ENCODE measurements around the gene FAM53C.
"Not testable (repeated sequence)": the region's sequence is repeated elsewhere in the genome, so short reads cannot be mapped to it uniquely, and the experiment has no call there.

Gene FAM53C

DNA sequence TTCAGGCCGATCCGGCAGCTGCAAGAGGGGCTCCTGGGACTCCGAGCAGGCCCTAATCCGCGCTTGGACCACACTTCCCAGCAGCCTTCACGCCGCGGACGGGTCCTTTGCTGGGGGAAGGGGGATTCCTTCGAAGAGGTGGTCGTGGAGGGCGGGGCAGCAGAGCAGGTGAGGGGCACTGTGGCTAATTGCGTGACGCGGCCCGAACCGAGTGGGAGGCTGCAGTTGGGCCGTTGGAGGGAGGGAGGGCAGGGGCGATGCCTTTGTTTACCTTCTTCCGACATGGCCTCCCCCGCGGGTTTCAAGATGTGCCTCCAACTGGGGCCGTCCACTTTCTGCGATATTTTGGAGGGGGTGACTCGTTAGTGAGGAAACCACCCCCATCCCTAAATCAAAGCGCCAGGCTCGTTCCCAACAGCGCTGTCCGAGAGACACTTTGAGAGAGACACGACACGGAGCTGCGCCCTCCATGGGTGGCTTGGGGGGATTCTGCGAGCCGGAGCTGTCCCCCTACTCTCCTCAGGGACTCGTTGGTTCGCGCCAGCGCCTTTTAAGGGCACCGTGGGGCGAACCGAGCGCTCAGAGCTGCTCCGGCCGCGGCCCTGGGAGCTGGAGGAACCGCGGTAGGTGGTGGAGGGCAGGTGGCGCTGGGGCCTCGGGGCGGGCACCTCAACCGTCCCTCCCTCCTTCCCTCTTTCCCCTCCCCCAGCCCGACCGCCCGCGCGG is at the start of gene FAM53C:
Gene FAM53C (plus strand): TSS at position 582 of the 726 bp plus-strand sequence. CDS start 3,070 bp downstream, outside the sequence.
- peak; percentile 96 for DNase-seq

- no peak for DNase-seq
Observed at GRCh38 chr5:138289296-138289695, 48.8 kb upstream of the FAM53C start.

GRCh38 chr5:138303372-138303771 is 34.7 kb upstream of the FAM53C start:
- DNase-seq: no peak

- DNase-seq: no peak
Observed at GRCh38 chr5:138305797-138306196, 32.3 kb upstream of the FAM53C start.

DNA sequence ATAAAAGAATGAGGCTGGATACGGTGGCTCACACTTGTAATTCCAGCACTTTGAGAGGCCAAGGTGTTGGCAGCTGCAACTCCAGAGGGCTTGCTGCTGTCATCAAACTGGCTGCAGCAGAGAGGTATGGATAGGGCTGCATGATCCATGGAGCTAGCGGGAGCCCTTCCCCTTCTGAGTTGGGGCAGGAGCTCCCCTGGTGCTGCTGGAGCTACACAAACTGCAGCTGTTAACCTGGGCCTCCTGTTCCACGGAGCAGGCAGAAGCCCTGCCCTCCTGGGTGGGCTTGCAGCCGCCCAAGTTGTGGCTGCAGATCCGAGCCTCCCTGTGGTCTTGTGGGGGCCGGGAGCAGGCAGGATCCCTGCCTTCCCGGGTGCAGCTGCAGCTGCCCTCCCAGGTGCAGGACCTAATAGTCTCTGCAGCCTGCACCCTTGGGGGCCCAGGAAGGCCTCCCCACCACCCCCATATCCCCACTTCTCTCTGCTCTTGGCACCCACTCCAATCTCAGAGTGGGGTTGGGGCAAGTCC is 22.3 kb upstream of the FAM53C start:
- no peak for DNase-seq

DNA sequence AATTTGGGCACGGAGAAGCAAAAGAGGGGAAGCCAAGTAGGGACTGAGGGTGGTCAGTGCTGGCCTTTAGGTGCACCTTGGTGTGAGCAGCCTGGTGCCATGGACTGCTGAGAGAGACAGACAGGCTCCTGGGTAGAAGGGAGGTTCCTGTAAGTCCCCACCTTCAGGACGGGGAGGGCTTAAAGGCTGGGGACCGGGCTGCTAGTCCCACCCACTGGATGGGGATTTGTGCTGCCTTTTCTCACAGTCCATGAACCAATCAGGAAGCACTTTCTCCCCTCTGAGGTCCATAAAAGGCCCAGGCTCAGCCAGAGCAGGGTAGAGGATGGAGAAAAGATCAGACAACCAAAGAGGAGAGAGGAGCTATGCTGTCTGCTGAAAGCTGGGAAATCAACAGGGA is 21.7 kb upstream of the FAM53C start:
- no peak for DNase-seq

- DNase-seq: not testable (repeated sequence)
Observed at GRCh38 chr5:138318211-138318610, 19.9 kb upstream of the FAM53C start.

GRCh38 chr5:138330813-138331448 is 7.1 kb upstream of the FAM53C start:
- DNase-seq: no peak

DNA sequence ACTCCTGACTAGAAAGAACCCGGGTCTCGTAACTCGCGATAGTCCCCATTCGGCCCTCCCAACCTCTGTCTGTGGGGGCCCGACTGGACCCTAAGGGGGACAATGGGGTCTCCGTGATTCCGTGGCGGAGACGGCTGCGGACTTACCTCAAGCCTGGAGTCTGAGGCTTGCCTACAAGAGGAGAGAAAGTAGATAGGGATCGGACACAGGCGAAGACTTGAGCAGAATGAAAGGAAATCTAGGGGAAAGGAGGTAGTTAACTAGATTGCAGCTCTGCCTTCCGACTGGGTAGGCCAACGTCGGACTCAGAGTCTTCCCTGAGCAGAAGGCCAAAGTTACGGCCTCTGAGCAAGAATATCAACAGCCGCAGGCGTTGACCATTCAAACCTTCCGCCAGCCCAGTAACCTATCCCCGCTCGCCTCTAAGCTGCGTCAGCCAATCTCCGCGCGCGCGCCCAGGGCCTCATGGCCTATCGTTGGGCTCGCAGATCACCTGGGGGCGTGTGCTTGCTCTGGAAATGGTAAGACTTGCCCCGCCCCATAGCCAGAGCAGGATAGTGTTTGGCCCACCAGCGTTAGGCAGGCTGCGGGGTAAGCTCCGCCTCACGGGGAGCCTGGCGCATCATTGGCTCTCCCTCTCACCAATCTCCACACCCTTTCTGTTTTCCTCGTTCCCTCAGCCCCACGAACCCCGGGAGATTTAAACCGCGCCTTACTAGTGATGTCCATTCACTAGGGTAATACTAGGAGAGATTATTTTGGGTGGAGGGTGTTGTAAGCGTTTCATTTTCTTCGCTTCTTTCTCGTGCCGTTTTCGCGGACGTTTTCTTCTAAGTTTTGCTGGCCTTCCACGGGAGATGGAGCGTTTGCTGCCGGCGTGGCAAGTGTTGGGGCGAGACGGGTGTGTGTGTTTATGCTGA is 6.4 kb upstream of the FAM53C start, which contains the start of gene CDC25C:
Gene CDC25C (minus strand): TSS at position 356 of the 920 bp plus-strand sequence. CDS start 624 bp downstream, outside the sequence.
- DNase-seq: peak; percentile 95

DNA sequence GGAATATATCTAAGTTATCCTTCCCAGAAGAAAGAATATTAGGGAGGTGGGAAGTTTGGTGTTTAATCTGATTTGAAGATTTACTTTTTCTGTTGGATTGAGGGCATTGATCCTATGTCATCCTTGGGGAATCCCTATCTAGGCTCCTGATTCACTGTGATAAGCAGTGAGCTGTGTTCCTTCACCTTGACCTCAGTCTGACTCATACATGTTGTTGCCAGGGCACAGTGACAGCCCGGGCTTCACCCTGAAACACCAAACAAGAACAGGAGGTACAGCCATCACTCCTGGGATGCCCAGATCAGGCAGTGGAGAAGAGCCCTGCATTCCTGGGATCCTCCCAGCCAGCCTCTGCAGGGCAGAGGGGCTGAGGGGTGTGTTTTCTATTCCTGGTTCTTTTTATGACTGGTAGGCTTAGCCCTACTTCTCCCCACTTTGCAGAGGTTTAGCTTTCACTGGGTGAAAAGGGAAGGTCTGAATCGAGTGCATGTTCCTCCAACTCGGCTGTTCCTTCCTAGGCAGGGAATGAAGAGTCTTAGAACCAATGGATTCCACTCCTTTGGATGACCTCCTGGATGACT is 3.1 kb upstream of the FAM53C start:
- no peak for DNase-seq

- DNase-seq: no peak
Observed at GRCh38 chr5:138336952-138337684, 948 bp upstream of the FAM53C start.

DNA sequence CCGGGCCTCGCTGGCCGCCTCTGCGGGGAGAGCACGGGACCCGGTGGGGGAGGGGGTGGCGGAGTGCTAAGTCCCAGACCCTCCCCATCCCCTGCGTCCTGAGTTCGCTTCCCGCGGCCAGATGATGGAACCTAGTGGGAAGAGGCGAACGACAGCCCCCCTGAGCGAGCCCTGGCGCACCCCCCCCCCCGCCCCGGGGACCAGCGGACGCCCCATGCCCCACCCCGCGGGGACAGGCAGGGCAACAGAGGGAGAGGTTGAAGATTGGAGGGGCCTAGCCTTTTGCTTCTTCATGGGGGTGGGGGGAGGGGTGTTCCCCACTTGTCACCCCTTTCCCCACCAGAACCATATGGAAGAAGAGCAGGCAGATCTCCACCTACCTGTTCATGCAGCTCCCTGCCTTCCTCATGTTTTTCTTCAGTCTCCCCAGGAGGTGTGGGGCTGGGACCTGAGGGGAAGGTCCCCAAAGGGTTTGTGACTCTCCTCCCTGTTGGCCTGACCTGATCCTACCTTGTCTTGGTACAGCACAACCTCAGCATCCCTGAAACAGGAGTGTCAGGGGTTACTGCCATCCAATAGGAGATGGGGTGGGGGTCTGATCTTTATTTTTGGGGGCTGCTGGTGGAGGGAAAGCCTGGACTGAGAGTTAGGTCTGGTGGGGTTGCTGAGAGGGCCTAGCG is 485 bp downstream of the FAM53C start:
- no peak for DNase-seq

DNA sequence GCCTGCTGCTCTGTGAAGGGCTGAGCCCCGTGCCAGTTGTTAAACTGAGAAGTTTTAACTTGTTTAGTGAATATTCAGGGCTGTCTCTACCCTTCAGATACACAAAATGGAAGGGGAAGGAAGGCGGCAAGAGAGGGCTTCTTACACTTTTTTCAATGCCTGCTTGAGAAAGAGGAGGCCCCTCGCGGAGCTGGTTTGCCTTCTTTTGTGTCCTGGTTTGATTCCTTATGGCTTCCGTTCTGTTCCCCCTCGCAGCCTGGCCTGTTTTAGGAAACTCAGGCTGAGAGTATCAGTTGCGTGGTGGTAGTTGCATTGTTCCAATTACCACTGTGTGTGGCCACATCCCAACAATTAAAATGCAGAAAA is 1.0 kb downstream of the FAM53C start:
- no peak for DNase-seq

- no peak for DNase-seq
Observed at GRCh38 chr5:138339464-138339863, 1.4 kb downstream of the FAM53C start.

GRCh38 chr5:138340008-138340407 is 1.9 kb downstream of the FAM53C start:
- DNase-seq: no peak

GRCh38 chr5:138344887-138345622 is 7.0 kb downstream of the FAM53C start:
- DNase-seq: no peak

GRCh38 chr5:138346889-138347288 is 8.8 kb downstream of the FAM53C start:
- no peak for DNase-seq

DNA sequence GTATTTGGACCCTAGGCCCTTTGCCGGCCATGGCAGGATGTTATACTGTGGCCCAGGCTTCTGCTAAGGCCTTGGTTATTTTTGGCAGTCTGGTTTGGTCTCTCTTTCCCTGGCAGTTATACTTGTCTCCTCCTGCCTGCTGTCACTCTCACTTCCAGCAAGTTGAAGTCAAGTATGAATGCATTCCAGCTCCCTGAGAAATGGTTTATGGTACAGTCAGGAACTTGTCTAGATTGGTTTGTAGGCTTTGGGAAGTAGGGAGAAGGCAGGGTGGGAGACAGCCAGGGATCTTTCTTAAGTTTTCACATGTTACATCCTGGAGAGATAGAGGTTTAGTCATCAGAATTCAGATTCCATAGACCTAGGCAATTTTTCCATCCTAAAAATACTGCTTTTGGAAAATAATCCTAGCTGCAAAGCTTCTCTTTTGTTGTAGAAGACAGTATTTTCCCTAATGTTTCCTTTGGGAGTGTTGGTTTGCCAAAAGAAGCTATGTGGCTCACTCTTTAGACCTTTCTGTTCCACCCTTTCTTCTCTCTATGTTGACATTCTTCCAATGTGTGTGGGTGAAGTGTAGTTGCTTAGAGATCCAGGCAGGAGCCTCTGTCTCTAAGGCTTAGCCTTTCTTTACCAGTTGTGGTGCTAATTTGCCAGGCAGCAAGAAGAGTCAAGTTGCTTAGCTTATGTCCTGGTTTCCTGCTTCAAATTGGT is 11.9 kb downstream of the FAM53C start:
- no peak for DNase-seq

- no peak for DNase-seq
Observed at GRCh38 chr5:138350563-138350890, 12.5 kb downstream of the FAM53C start.

- no peak for DNase-seq
Observed at GRCh38 chr5:138351056-138351455, 13.0 kb downstream of the FAM53C start.
